ENCODE measurements around the gene COPG1. TPM values are rescaled to one million over a fixed set of nuclear protein-coding genes. Genes with fewer than 3 reads are reported as not detected.

The COPG1 gene
- total and polyA plus RNA-seq, 9 of the 15 experiments (the other 6 are each of a cell fraction or from before 2014, with no cell fraction given), result 40.3 to 105 (median 62.4) TPM

- TF ChIP-seq ZNF592 (IDR thresholded peaks at IDR 0.05) (peak; percentile 85), POLR2A (conservative IDR thresholded peaks at IDR 0.05) (0 out of 2 replicates have a peak, but pooled peaks have one; percentile 40), C11orf30 (IDR thresholded peaks at IDR 0.05; ENCODE audit: low read depth) (peak; percentile 93), BACH1 (tag; IDR thresholded peaks at IDR 0.05) (peak; percentile 62; the same call in 1 of the 2 replicates), MTA3 (IDR thresholded peaks at IDR 0.05; ENCODE audit: borderline replicate concordance) (peak; percentile 28; the same call in 1 of the 2 replicates), E2F8 (IDR thresholded peaks at IDR 0.05; ENCODE audit: low read depth, partially characterized antibody) (no peak), NFRKB (IDR thresholded peaks at IDR 0.05; ENCODE audit: low read depth) (0 out of 2 replicates have a peak, but pooled peaks have one; percentile 60), HES1 (IDR thresholded peaks at IDR 0.05; ENCODE audit: low read depth) (no peak), SMARCE1 (IDR thresholded peaks at IDR 0.05) (peak; percentile 73), ZNF589 (CRISPR knock-in tag; IDR thresholded peaks at IDR 0.05; ENCODE audit: low read depth) (peak; percentile 72), CC2D1A (IDR thresholded peaks at IDR 0.05) (no peak)
Observed at GRCh38 chr3:129228891-129229585, 20.4 kb upstream of the COPG1 start (continued).

Measured in K562 (cell line).